GM18505 (cell line): ENCODE measurements around the gene PLS1.

Experiments used
- ATAC-seq: cut with Tn5 transposase; IDR thresholded peaks from one replicate; pipeline ENCODE4 v1.9.1; 2021; ENCODE audit not compliant: unreplicated experiment
- POLR2A ChIP-seq: IDR thresholded peaks from 4 replicates; pipeline ENCODE4 v1.6.1; 2011; ENCODE audit warnings: borderline replicate concordance; ENCODE audit not compliant: insufficient read depth, insufficient read length; ENCODE audit errors: extremely low read depth

Gene PLS1

GRCh38 chr3:142608631-142609030 lies 12.4 kb downstream of the PLS1 start:
- ATAC-seq, result no peak
- no peak for TF ChIP-seq POLR2A

DNA sequence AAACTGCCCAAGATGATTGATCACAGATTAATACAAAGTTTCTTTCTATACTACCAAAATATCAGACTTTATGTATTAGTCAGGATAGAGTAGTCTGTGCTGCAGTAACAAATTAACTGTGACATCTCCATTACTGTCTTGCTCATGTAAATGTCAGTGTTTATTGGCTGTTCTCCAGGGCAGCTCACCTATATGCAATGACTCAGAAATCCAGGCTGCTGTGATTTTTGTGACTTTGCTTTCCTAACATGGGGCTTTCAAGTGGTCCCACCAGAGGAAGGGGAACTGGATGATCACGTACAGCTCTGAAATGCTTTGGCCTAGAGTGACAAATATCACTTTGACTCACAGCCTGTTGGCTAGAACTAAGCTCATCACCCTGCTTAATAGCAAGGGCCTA lies 12.9 kb downstream of the PLS1 start:
- ATAC-seq, result no peak
- no peak for TF ChIP-seq POLR2A

DNA sequence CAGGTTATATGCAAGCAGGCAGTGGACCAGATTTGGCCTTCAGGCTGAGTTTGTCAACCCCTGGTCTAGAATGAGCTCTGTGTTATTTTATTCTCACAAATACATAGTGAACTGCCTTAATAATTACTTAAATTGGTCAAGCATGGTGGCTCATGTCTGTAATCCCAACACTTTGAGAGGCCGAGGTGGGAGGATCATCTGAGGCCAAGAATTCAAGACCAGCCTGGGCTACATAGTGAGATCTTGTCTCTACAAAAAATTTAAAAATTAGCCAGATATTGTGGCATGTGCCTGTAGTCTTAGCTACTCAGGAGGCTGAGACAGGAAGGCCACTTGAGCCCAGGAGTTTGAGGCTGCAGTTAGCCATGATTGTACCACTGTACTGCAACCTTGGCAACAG lies 15.0 kb downstream of the PLS1 start:
- ATAC-seq, result no peak

GRCh38 chr3:142613491-142613890 lies 17.3 kb downstream of the PLS1 start:
- TF ChIP-seq POLR2A, result no peak
- ATAC-seq, result no peak

More for the DNA sequence above, 15.0 kb downstream of the PLS1 start:
- TF ChIP-seq POLR2A, result no peak

DNA sequence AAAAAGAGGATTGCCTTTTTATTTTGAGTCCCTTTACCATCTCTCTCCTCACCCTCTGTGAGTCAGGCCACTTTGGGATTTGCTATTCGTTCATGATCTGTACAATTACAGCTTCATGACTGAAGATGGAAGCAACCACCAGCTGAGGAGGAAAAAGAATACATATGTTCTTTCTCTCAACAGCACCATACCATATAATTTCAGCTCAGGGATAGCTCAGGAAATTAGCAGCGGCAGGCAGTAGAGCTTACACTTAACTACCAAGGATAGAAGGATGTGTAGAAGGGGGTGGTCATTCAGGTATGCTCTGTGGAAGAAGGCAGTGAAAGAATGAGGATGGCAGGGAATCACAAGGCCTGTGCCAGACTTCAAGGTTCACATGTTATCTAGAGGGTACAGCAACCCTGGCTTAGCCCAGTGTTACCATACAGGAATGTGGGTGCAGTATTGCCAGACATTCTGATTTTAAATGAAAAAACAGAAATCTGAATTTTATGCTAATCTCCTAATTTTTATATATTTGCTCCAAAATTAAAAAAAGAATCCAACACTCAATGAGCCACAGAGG lies 17.9 kb downstream of the PLS1 start:
- no peak for TF ChIP-seq POLR2A

DNA sequence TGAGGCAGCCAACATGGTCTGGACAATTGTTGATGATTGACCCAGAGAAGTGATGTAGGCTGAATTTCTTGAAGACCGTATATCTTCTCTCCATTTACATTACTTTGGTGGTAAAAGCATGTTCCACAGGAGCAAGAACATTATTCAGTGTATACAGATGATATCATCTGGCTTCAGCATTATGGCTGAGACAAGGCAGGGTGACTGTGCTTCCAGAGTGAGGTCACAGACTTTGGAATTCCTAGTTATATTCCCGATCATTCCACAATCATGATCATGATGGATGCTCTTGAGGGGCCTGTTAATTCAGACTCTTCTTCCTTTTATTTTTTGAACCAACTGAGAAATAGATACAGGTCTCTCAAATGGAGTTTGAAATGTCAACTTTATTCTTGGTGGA lies 19.0 kb downstream of the PLS1 start:
- ATAC-seq, result no peak
- no peak for TF ChIP-seq POLR2A

More for the DNA sequence above, 17.9 kb downstream of the PLS1 start:
- no peak for ATAC-seq

- ATAC-seq, result no peak
- TF ChIP-seq POLR2A, result no peak
Measured at GRCh38 chr3:142618917-142619461, 22.8 kb downstream of the PLS1 start.

GRCh38 chr3:142622405-142622804 lies 26.2 kb downstream of the PLS1 start:
- no peak for TF ChIP-seq POLR2A
- ATAC-seq, result no peak

- ATAC-seq, result no peak
- no peak for TF ChIP-seq POLR2A
Measured at GRCh38 chr3:142623194-142623593, 27.0 kb downstream of the PLS1 start.

DNA sequence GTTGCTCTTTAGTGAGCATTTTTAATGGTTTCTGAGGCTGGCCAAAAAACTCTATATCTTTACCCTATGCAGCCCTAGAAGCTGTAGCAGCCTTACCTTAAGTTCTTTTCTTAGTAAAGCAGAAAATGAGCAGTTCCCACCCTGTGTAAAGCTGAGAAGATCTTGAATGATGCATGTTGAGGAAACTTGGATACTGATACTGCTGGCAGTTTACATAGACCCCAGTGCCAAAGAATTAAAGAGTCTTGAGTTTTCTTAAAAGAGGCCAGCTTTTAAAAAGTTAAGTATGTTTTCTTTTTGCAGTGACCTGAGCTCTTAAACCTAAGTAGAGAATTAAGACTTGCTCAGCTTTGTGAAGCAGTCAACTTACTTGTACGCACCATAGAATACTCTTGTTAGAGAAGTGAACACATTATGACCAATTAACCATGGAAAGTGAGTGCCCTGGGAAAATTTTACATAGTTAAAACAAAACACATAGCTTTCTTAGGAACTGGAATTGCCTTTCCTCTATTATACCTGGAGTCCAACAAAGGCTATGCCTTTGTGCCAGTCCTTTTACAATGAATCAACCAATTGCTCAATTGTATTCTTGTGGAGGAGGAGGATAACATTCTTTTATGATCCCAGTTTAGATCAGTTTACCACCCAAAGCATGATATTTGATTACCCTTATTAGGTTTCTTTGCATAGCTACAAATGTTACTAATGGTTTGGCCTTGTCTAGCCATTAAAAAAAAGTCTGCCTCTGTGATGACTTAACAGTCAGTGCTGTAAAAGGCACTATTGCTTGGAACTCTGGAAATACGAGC lies 28.4 kb downstream of the PLS1 start:
- no peak for ATAC-seq
- no peak for TF ChIP-seq POLR2A

- no peak for ATAC-seq
- TF ChIP-seq POLR2A, result no peak
Measured at GRCh38 chr3:142625153-142625440, 28.9 kb downstream of the PLS1 start.

DNA sequence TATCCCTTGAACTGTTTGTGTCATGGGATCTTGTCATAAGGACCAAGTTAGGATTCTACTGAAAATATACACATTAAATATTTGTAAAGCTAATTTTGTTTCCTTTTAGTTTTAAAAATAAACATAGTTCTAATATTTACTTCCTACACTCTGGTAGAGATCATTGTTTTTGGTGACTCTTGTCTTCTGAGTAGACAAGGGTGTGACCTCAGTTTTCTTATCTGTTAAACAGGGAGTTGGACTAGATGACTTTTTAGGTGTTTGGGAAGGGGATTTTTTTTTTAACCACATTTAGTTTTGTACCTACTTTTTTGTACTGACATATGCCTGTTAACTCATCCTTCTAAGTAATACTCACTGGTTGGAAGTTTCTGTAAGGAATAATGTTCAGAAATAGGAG lies 30.8 kb downstream of the PLS1 start:
- no peak for TF ChIP-seq POLR2A
- no peak for ATAC-seq

- TF ChIP-seq POLR2A, result no peak
- ATAC-seq, result peak; percentile 86
Measured at GRCh38 chr3:142628801-142629200, 32.6 kb downstream of the PLS1 start.

GRCh38 chr3:142633073-142633472 lies 36.9 kb downstream of the PLS1 start:
- no peak for ATAC-seq
- no peak for TF ChIP-seq POLR2A
